Measurements from ENCODE around the gene NEUROG3. TPM values are rescaled to one million over a fixed set of nuclear protein-coding genes. Genes with fewer than 3 reads are reported as not detected.

NEUROG3 gene
- total and polyA plus RNA-seq, 2 of the 8 experiments (the other 6 are each of a cell fraction or from before 2014, with no cell fraction given) = 0.45 TPM; not detected in 1

DNA sequence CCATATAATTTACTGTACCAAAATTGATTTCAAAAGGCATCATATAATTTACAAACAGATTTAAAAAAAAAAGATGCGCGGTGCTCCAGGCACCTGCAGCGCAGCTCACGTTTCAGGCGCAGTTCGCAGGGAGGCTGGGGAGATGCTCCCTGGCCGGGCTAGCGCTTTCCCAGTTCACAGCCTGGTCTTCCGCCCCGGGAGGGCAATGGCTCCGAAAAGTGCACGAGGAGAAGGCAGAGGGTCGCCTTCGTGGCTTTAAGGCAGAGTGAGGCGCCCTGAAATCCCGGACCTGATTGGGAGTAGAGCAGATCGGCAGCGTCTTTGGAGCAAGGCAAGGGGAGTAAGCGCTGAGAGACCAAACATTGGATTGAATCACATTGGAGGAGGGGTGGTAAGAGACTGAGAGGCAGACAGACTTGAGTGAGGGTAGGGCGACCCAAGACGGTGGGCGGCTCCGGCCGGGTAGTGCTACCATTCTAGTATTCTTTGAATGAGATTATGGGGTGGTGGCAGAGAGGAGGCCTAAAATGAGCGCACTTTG is 1.5 kb downstream of the NEUROG3 start:
- no peaks in the 10 kb centered on the region for H3K79me2 ChIP-seq (ENCODE audit: control insufficient read depth in 1 of 2, insufficient read depth in 2 of 2, low read length in 2 of 2)
- no peak overlapping the region for H3K23ac ChIP-seq (ENCODE audit: insufficient read length)
- H2BK12ac ChIP-seq (ENCODE audit: low read depth, low read length) = peak overlapping the region; percentile 87; the same call in 1 of the 2 replicates
- no peak overlapping the region for H2AK5ac ChIP-seq (ENCODE audit: low read depth, low read length)
- POLR2A ChIA-PET (ENCODE audit: partially characterized antibody) = interaction anchor here (1.1 to 5.5 kb wide), 3 partner anchors 8 to 63 kb away, joined by 3 to 67 read pairs (median 4); no protein-coding TSS in a partner anchor
- peaks cover 27 to 74% (median 52%) of the 10 kb centered on the region in 4 experiments for H3K4me1 ChIP-seq (replicated peaks in 1 of 4; ENCODE audit: control insufficient read depth in 3 of 4, insufficient read depth in 4 of 4, low read length in 3 of 4)
- H3K27ac ChIP-seq (ENCODE audit: low read depth, low read length) = no peak overlapping the region
- peak overlapping the region; percentile 21 to 61 (median 46) for H3K4me3 ChIP-seq (ENCODE audit: extremely low read depth in 1 of 4, insufficient read depth in 2 of 4, low read depth in 3 of 4, low read length in 4 of 4)
- 0 out of 2 replicates have a peak overlapping the region, but pooled peaks have one; percentile 71 for H2BK5ac ChIP-seq (ENCODE audit: low read depth, low read length)
- H4K5ac ChIP-seq (ENCODE audit: insufficient read length, low read depth, low read length) = no peak overlapping the region
- no peak overlapping the region for H3K9ac ChIP-seq (replicated peaks in 1 of 4; ENCODE audit: extremely low read depth in 1 of 4, low read depth in 3 of 4, low read length in 3 of 4)
- CTCF ChIA-PET (ENCODE audit: partially characterized antibody) = interaction anchor here (1.0 to 47.4 kb wide), 4 partner anchors 9 to 69 kb away, joined by 3 to 578 read pairs (median 34); no protein-coding TSS in a partner anchor
- no peak overlapping the region for H4K8ac ChIP-seq (ENCODE audit: extremely low read depth, insufficient read depth, low read length)
- H3K18ac ChIP-seq (ENCODE audit: extremely low read depth, low read length) = peak overlapping the region; percentile 85; the same call in 1 of the 2 replicates
- H2BK15ac ChIP-seq (ENCODE audit: low read length) = 0 out of 2 replicates have a peak overlapping the region, but pooled peaks have one; percentile 61
- H3K9me3 ChIP-seq (ENCODE audit: insufficient read depth in 2 of 2, low read depth in 1 of 2, low read length in 1 of 2) = no peaks in the 10 kb centered on the region
- peak in 1 of 2 experiments; percentile 61 for DNase-seq (ENCODE audit: low read depth in 1 of 2, low spot score in 2 of 2)
- H3K4me2 ChIP-seq (ENCODE audit: insufficient read depth in 1 of 2, low read depth in 2 of 2, low read length in 2 of 2) = peak overlapping the region; percentile 95 to 96
- peaks cover 73 to 98% (median 98%) of the 10 kb centered on the region in 4 experiments for H3K27me3 ChIP-seq (replicated peaks in 1 of 4; ENCODE audit: control insufficient read depth in 3 of 4, extremely low read depth in 1 of 4, insufficient read depth in 3 of 4, low read length in 3 of 4)
- H2BK120ac ChIP-seq (replicated peaks; ENCODE audit: low read depth, low read length) = no peak overlapping the region
- no peak overlapping the region for H3K14ac ChIP-seq (ENCODE audit: insufficient read length)
- no peaks in the 10 kb centered on the region for H3K79me1 ChIP-seq (ENCODE audit: low read depth, low read length)
- TF ChIP-seq, protein P1, sequence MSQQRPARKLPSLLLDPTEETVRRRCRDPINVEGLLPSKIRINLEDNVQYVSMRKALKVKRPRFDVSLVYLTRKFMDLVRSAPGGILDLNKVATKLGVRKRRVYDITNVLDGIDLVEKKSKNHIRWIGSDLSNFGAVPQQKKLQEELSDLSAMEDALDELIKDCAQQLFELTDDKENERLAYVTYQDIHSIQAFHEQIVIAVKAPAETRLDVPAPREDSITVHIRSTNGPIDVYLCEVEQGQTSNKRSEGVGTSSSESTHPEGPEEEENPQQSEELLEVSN (IDR thresholded peaks at IDR 0.05) = peak; percentile 35; the same call in 1 of the 2 replicates
- TF ChIP-seq POLR2A (IDR thresholded peaks at IDR 0.05; ENCODE audit: control extremely low read depth in 1 of 2, low read depth in 2 of 2, low read length in 2 of 2) = no peak
- H4K91ac ChIP-seq (replicated peaks; ENCODE audit: insufficient read length, low read length) = no peak overlapping the region
- H2AFZ ChIP-seq (ENCODE audit: low read length) = peak overlapping the region; percentile 60
- WGBS, 2 experiments (ENCODE audit: extremely low coverage in 1 of 2, insufficient coverage in 1 of 2, insufficient read length in 1 of 2, insufficient replicate concordance in 2 of 2, low coverage in 1 of 2, low lambda C conversion rate in 2 of 2, missing lambda C conversion rate in 1 of 2) = 3% methylated on average over 24 of the region's 25 CpGs; no CpG with 5 or more reads in 1 of the 2 experiments
- no peak overlapping the region for H3K4ac ChIP-seq (replicated peaks; ENCODE audit: insufficient read length, low read depth, low read length)
- H3K36me3 ChIP-seq (ENCODE audit: control insufficient read depth in 2 of 4, insufficient read depth in 4 of 4, low read length in 3 of 4) = no peaks in the 10 kb centered on the region
- H3K56ac ChIP-seq (replicated peaks; ENCODE audit: insufficient read length, low read depth, low read length) = no peak overlapping the region
- peak overlapping the region; percentile 80; the same call in 1 of the 2 replicates for H2BK20ac ChIP-seq (ENCODE audit: low read length)
- H4K20me1 ChIP-seq (replicated peaks in 1 of 2; ENCODE audit: control insufficient read depth in 1 of 2, insufficient read depth in 2 of 2, low read length in 2 of 2) = peaks cover 0 to 8% of the 10 kb centered on the region in 2 experiments
- H3K23me2 ChIP-seq (ENCODE audit: low read depth, low read length) = peaks cover 28% of the 10 kb centered on the region; the same call in 1 of the 2 replicates
- no peak for FAIRE-seq
